ENCODE measurements around the gene IKBKG. TPM values are rescaled to one million over a fixed set of nuclear protein-coding genes. Genes with fewer than 3 reads are reported as not detected.

The IKBKG gene
- total and polyA plus RNA-seq, 2 of the 8 experiments (the other 6 are each of a cell fraction or from before 2014, with no cell fraction given) = 17.5 to 18.1 TPM

GRCh38 chrX:154513716-154514115, 33.7 kb upstream of the IKBKG start:
- ChIA-PET CTCF (ENCODE audit: partially characterized antibody) (no interaction called here), POLR2A (ENCODE audit: partially characterized antibody) (interaction anchor here (0.8 kb wide), 1 partner anchor 13 kb away, joined by 3 read pairs; no protein-coding TSS in a partner anchor)
- Histone ChIP-seq H3K4me3 (ENCODE audit: extremely low read depth in 1 of 4, insufficient read depth in 2 of 4, low read depth in 3 of 4, low read length in 4 of 4) (no peak overlapping the region), H2BK20ac (ENCODE audit: low read length) (no peak overlapping the region), H3K56ac (replicated peaks; ENCODE audit: insufficient read length, low read depth, low read length) (no peak overlapping the region), H3K23me2 (ENCODE audit: low read depth, low read length) (peaks cover 9% of the 10 kb centered on the region), H3K36me3 (ENCODE audit: control insufficient read depth in 2 of 4, insufficient read depth in 4 of 4, low read length in 3 of 4) (no peaks in the 10 kb centered on the region), H3K9me3 (ENCODE audit: insufficient read depth in 2 of 2, low read depth in 1 of 2, low read length in 1 of 2) (no peaks in the 10 kb centered on the region), H3K4me1 (replicated peaks in 1 of 4; ENCODE audit: control insufficient read depth in 3 of 4, insufficient read depth in 4 of 4, low read length in 3 of 4) (peaks cover 1 to 10% (median 7%) of the 10 kb centered on the region in 4 experiments; a peak in 6 of 7 replicates), H3K79me1 (ENCODE audit: low read depth, low read length) (no peaks in the 10 kb centered on the region), H3K23ac (ENCODE audit: insufficient read length) (no peak overlapping the region), H4K5ac (ENCODE audit: insufficient read length, low read depth, low read length) (no peak overlapping the region), H2AFZ (ENCODE audit: low read length) (no peak overlapping the region), H3K79me2 (ENCODE audit: control insufficient read depth in 1 of 2, insufficient read depth in 2 of 2, low read length in 2 of 2) (no peaks in the 10 kb centered on the region), H3K27me3 (replicated peaks in 1 of 4; ENCODE audit: control insufficient read depth in 3 of 4, extremely low read depth in 1 of 4, insufficient read depth in 3 of 4, low read length in 3 of 4) (no peaks in the 10 kb centered on the region), H2BK120ac (replicated peaks; ENCODE audit: low read depth, low read length) (no peak overlapping the region), H4K91ac (replicated peaks; ENCODE audit: insufficient read length, low read length) (no peak overlapping the region), H2BK12ac (ENCODE audit: low read depth, low read length) (no peak overlapping the region), H2BK15ac (ENCODE audit: low read length) (no peak overlapping the region), H3K4ac (replicated peaks; ENCODE audit: insufficient read length, low read depth, low read length) (no peak overlapping the region), H3K4me2 (ENCODE audit: insufficient read depth in 1 of 2, low read depth in 2 of 2, low read length in 2 of 2) (no peak overlapping the region), H3K27ac (ENCODE audit: low read depth, low read length) (no peak overlapping the region), H4K20me1 (replicated peaks in 1 of 2; ENCODE audit: control insufficient read depth in 1 of 2, insufficient read depth in 2 of 2, low read length in 2 of 2) (no peaks in the 10 kb centered on the region), H2AK5ac (ENCODE audit: low read depth, low read length) (no peak overlapping the region), H3K14ac (ENCODE audit: insufficient read length) (no peak overlapping the region), H2BK5ac (ENCODE audit: low read depth, low read length) (no peak overlapping the region), H4K8ac (ENCODE audit: extremely low read depth, insufficient read depth, low read length) (no peak overlapping the region), H3K9ac (replicated peaks in 1 of 4; ENCODE audit: extremely low read depth in 1 of 4, low read depth in 3 of 4, low read length in 3 of 4) (no peak overlapping the region), H3K18ac (ENCODE audit: extremely low read depth, low read length) (no peak overlapping the region)
- no peak for FAIRE-seq
- no peak for DNase-seq (ENCODE audit: low read depth in 1 of 2, low spot score in 2 of 2)
- WGBS, 2 experiments (ENCODE audit: extremely low coverage in 1 of 2, insufficient coverage in 1 of 2, insufficient read length in 1 of 2, insufficient replicate concordance in 2 of 2, low coverage in 1 of 2, low lambda C conversion rate in 2 of 2, missing lambda C conversion rate in 1 of 2) = 100% methylated on average over 1 of the region's 2 CpGs; no CpG with 5 or more reads in 1 of the 2 experiments
- TF ChIP-seq ATF2 (IDR thresholded peaks at IDR 0.05; ENCODE audit: low read length) (no peak), SP2 (IDR thresholded peaks at IDR 0.05; ENCODE audit: low read length) (no peak), TEAD4 (IDR thresholded peaks at IDR 0.05; ENCODE audit: low read depth, low read length) (no peak), SP4 (IDR thresholded peaks at IDR 0.05; ENCODE audit: low read length) (no peak), ASH2L (IDR thresholded peaks at IDR 0.05; ENCODE audit: low read length) (no peak), CEBPB (IDR thresholded peaks at IDR 0.05; ENCODE audit: low read depth, low read length) (no peak), HDAC6 (IDR thresholded peaks at IDR 0.05; ENCODE audit: low read depth, low read length) (no peak), TAF1 (IDR thresholded peaks at IDR 0.05; ENCODE audit: low read depth, low read length) (no peak), BCL11A (IDR thresholded peaks at IDR 0.05; ENCODE audit: low read depth in 2 of 2, low read length in 2 of 2) (no peak), TBP (IDR thresholded peaks at IDR 0.05; ENCODE audit: low read depth, low read length) (no peak), KDM4A (IDR thresholded peaks at IDR 0.05; ENCODE audit: low read depth, low read length, severe bottlenecking) (no peak), GABPA (IDR thresholded peaks at IDR 0.05; ENCODE audit: borderline replicate concordance, insufficient read depth, low read length) (no peak), JUND (IDR thresholded peaks at IDR 0.05; ENCODE audit: low read length) (no peak), SAP30 (IDR thresholded peaks at IDR 0.05; ENCODE audit: insufficient read depth, insufficient replicate concordance, low read length) (no peak)

All from H1 (cell line).